ENCODE data around the gene PCNX3. TPM values are rescaled to one million over a fixed set of nuclear protein-coding genes. Genes with fewer than 3 reads are reported as not detected.

The PCNX3 gene
- total RNA-seq, 1 experiment from 2014 or later = 50.4 TPM

DNA sequence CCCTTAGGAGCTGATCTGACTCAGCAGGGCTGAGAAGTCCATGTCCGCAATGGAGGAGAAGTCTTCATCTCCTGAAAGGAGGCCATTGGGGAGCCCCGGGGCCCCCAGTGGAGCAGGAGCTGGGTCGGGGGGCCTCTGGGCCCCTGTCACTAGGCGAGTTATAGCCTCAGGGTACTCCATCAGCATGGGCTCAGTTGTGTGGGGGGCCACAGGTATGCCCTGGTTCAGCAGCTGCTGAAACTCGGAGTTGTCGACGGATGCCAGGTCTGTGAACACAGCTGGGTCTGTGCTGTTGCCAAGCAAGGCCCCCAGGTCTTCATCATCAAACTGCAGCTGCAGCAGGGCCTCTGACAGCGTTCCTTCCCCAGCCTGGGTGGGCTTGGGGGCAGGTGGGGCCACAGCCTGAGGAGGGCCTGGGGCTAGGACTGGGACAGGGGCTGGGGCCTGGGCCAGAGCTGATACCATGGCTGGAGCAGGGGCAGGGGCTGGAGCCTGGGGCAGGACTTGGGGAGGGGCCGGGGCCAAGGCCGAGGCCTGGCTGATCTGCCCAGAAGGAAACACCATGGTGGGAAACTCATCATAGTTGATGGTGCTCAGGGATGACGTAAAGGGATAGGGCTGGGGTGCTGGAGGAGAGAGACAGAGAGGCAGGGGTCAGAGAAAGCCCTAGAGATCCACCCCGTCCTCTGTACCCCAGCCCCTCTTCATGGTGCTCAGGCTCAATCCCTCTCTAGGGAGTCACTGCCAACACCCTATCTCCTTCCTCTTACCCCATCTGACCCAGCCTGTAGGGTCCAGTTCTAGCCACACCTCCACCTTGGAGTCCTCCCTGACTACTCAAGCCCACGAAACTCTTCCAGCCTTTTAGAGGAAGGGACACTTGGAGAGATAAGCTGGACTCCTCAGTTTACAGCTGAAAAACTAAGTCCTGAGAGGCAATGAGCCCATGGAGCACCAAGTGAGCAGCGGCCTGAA is 39.1 kb downstream of the PCNX3 start:
- no peaks in the 10 kb centered on the region for H3K9me3 ChIP-seq (ENCODE audit: control insufficient read depth in 1 of 2, insufficient read depth in 1 of 2, low read depth in 1 of 2, low read length in 2 of 2)
- no peak overlapping the region for H3K9ac ChIP-seq (ENCODE audit: low read length)
- ATAC-seq (no peak), DNase-seq (ENCODE audit: low read depth, low spot score) (no peak)
- intact Hi-C loops (cut with micrococcal nuclease) = no loop called here
- no peaks in the 10 kb centered on the region for H4K20me1 ChIP-seq (ENCODE audit: insufficient read depth)
- peaks cover 33 to 46% of the 10 kb centered on the region in 2 experiments for H3K36me3 ChIP-seq (ENCODE audit: control insufficient read depth in 1 of 2, insufficient read depth in 2 of 2, low read length in 2 of 2)
- H3K27me3 ChIP-seq (ENCODE audit: insufficient read depth, low read length) = no peaks in the 10 kb centered on the region
- peak overlapping the region; percentile 96; the same call in 1 of the 2 replicates for H3K27ac ChIP-seq (ENCODE audit: low read depth, low read length)
- no peaks in the 10 kb centered on the region for H3K9me2 ChIP-seq (ENCODE audit: insufficient read depth)
- no TSS peak for BruUV-seq (replicated peaks)
- H3K4me1 ChIP-seq (ENCODE audit: control insufficient read depth in 1 of 2, insufficient read depth in 2 of 2, low read length in 2 of 2) = peaks cover 31 to 45% of the 10 kb centered on the region in 2 experiments
- POLR2A ChIA-PET = interaction anchor here (1.1 to 2.6 kb wide), 3 partner anchors 8 to 108 kb away, joined by 3 to 24 read pairs (median 8); partner anchors contain the start of genes RELA and SIPA1
- no peak overlapping the region for H3K4me3 ChIP-seq (replicated peaks in 1 of 2; ENCODE audit: low read depth in 1 of 2, low read length in 2 of 2)
- no peak overlapping the region for H2AFZ ChIP-seq (ENCODE audit: low read depth, low read length, poor library complexity, severe bottlenecking)
- TF ChIP-seq TCF7L2 (IDR thresholded peaks at IDR 0.05; ENCODE audit: borderline replicate concordance, extremely low read depth, insufficient read depth, insufficient read length) (no peak), ZNF274 (IDR thresholded peaks at IDR 0.05; ENCODE audit: low read depth, low read length) (no peak), SIN3A (IDR thresholded peaks at IDR 0.05; ENCODE audit: low read depth) (no peak), SRF (IDR thresholded peaks at IDR 0.05; ENCODE audit: low read depth) (no peak), EGR1 (IDR thresholded peaks at IDR 0.05; ENCODE audit: low read depth) (no peak), ZFX (IDR thresholded peaks at IDR 0.05) (no peak), POLR2A (IDR thresholded peaks at IDR 0.05; ENCODE audit: borderline replicate concordance, extremely low read depth, insufficient read depth, insufficient read length) (no peak), EZH2 (IDR thresholded peaks at IDR 0.05) (no peak), FOSL1 (IDR thresholded peaks at IDR 0.05; ENCODE audit: low read depth) (no peak), EZH2phosphoT487 (IDR thresholded peaks at IDR 0.05; ENCODE audit: borderline replicate concordance) (no peak)
- TF ChIP-seq, protein P1, sequence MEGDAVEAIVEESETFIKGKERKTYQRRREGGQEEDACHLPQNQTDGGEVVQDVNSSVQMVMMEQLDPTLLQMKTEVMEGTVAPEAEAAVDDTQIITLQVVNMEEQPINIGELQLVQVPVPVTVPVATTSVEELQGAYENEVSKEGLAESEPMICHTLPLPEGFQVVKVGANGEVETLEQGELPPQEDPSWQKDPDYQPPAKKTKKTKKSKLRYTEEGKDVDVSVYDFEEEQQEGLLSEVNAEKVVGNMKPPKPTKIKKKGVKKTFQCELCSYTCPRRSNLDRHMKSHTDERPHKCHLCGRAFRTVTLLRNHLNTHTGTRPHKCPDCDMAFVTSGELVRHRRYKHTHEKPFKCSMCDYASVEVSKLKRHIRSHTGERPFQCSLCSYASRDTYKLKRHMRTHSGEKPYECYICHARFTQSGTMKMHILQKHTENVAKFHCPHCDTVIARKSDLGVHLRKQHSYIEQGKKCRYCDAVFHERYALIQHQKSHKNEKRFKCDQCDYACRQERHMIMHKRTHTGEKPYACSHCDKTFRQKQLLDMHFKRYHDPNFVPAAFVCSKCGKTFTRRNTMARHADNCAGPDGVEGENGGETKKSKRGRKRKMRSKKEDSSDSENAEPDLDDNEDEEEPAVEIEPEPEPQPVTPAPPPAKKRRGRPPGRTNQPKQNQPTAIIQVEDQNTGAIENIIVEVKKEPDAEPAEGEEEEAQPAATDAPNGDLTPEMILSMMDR (IDR thresholded peaks at IDR 0.05 in 2 of 3, conservative IDR thresholded peaks at IDR 0.05 in 1 of 3; ENCODE audit: borderline replicate concordance in 1 of 3, insufficient read depth in 1 of 3, low read depth in 2 of 3, low read length in 2 of 3) = no peak
- TF ChIP-seq, protein P2, sequence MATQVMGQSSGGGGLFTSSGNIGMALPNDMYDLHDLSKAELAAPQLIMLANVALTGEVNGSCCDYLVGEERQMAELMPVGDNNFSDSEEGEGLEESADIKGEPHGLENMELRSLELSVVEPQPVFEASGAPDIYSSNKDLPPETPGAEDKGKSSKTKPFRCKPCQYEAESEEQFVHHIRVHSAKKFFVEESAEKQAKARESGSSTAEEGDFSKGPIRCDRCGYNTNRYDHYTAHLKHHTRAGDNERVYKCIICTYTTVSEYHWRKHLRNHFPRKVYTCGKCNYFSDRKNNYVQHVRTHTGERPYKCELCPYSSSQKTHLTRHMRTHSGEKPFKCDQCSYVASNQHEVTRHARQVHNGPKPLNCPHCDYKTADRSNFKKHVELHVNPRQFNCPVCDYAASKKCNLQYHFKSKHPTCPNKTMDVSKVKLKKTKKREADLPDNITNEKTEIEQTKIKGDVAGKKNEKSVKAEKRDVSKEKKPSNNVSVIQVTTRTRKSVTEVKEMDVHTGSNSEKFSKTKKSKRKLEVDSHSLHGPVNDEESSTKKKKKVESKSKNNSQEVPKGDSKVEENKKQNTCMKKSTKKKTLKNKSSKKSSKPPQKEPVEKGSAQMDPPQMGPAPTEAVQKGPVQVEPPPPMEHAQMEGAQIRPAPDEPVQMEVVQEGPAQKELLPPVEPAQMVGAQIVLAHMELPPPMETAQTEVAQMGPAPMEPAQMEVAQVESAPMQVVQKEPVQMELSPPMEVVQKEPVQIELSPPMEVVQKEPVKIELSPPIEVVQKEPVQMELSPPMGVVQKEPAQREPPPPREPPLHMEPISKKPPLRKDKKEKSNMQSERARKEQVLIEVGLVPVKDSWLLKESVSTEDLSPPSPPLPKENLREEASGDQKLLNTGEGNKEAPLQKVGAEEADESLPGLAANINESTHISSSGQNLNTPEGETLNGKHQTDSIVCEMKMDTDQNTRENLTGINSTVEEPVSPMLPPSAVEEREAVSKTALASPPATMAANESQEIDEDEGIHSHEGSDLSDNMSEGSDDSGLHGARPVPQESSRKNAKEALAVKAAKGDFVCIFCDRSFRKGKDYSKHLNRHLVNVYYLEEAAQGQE (IDR thresholded peaks at IDR 0.05; ENCODE audit: low read depth) = no peak
- CTCF ChIA-PET = no interaction called here
- RAD21 ChIA-PET (ENCODE audit: low non-redundant PET in 1 of 2, low total read pairs in 2 of 2, uncharacterized antibody in 2 of 2, unreplicated experiment in 2 of 2) = no interaction called here
- no peak overlapping the region for H3K4me2 ChIP-seq (ENCODE audit: low read length)
- peaks cover 25% of the 10 kb centered on the region; the same call in 1 of the 2 replicates for H3K79me2 ChIP-seq (ENCODE audit: insufficient read depth, low read length)

Data from HCT116 (cell line).